Measurements from ENCODE around the gene CASZ1. TPM values are rescaled to one million over a fixed set of nuclear protein-coding genes. Genes with fewer than 3 reads are reported as not detected.

Gene CASZ1
- polyA plus RNA-seq, 4 donors = 13.5 to 23.0 (median 14.5) TPM

GRCh38 chr1:10825592-10825991, 29.1 kb upstream of the CASZ1 start:
- H3K4me3 ChIP-seq (ENCODE audit: low read depth in 1 of 3, low read length in 3 of 3) = no peak overlapping the region
- 75 to 86% (median 76%) methylated on average over 5 to 6 of the region's 6 CpGs for WGBS, 3 donors
- H3K9me3 ChIP-seq (ENCODE audit: control insufficient read depth in 2 of 2, insufficient read depth in 1 of 2, low read depth in 1 of 2, low read length in 1 of 2) = no peaks in the 10 kb centered on the region
- FAIRE-seq (no peak), DNase-seq (no peak)
- no peaks in the 10 kb centered on the region for H3K4me1 ChIP-seq (ENCODE audit: control insufficient read depth in 3 of 3, insufficient read depth in 2 of 3, low read depth in 1 of 3, low read length in 2 of 3)
- H3K27ac ChIP-seq (ENCODE audit: low read depth in 1 of 3, low read length in 2 of 3) = no peak overlapping the region
- H3K27me3 ChIP-seq (ENCODE audit: control insufficient read depth in 3 of 3, insufficient read depth in 3 of 3, low read length in 3 of 3) = peaks cover 0 to 27% (median 0%) of the 10 kb centered on the region in 3 donors
- no peaks in the 10 kb centered on the region for H3K36me3 ChIP-seq (ENCODE audit: control insufficient read depth in 3 of 3, insufficient read depth in 2 of 3, low read depth in 1 of 3, low read length in 3 of 3)

DNA sequence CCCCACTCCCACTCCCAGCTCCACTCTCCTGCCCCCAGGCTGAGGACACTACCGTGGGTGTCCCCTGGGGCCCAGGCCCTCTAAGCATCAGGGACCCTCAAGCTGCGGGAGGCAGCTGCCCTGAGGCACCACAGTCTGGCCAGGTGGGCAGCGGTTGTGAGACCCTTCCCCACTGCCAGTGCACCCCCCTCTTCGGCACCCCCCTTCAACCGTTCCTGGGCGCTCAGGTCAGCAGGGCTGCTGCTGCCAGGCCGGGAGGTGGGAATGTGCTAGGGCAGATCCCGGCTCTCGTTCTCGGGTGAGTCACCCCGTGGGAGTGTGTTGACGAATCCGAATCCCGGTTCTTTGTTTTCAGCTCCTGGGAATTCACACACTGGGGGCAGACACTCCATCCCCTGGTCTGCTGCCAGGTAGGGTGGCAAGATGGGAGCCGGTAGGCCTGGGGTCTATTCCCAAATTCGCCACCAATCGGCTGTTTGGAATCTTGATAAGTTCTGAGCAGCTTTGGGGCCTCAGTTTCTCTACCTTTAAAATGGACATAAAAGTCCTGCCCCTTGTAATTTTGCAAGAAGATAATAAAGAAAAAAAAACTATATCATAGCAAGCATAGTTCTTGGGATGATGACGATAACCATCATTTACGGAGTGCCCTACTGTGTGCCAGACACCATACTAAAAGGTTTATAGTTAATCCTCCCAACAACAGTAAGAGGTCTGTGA, 28.5 kb upstream of the CASZ1 start:
- no peak for FAIRE-seq
- 58 to 73% (median 61%) methylated on average over 19 of the region's 19 CpGs for WGBS, 3 donors
- no peak overlapping the region for H3K27ac ChIP-seq (ENCODE audit: low read depth in 1 of 3, low read length in 2 of 3)
- H3K9me3 ChIP-seq (ENCODE audit: control insufficient read depth in 2 of 2, insufficient read depth in 1 of 2, low read depth in 1 of 2, low read length in 1 of 2) = no peaks in the 10 kb centered on the region
- peaks cover 0 to 20% (median 0%) of the 10 kb centered on the region in 3 donors for H3K27me3 ChIP-seq (ENCODE audit: control insufficient read depth in 3 of 3, insufficient read depth in 3 of 3, low read length in 3 of 3)
- H3K4me3 ChIP-seq (ENCODE audit: low read depth in 1 of 3, low read length in 3 of 3) = no peak overlapping the region
- peaks cover 0 to 2% (median 0%) of the 10 kb centered on the region in 3 donors for H3K4me1 ChIP-seq (ENCODE audit: control insufficient read depth in 3 of 3, insufficient read depth in 2 of 3, low read depth in 1 of 3, low read length in 2 of 3)
- no peak for DNase-seq
- no peaks in the 10 kb centered on the region for H3K36me3 ChIP-seq (ENCODE audit: control insufficient read depth in 3 of 3, insufficient read depth in 2 of 3, low read depth in 1 of 3, low read length in 3 of 3)

DNA sequence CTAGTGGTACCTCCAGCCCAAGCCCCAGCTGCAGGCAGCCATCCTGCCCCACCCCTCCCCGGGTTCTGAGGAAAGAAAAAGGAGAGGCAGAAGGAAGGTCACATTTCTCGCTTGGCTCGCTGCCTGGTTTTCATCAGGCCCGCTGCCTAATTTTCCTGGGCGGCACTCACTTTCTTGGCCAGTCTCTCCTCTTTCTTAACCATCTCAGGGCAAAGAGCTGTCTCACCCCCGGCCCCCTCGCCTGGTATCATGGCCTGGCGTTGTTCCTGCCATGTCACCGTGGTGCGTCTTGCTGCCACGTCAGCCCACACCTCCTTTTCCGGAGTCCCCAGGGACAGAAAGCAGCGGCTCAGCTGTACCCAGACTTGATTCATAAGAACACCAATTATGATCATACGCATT, 26.6 kb upstream of the CASZ1 start:
- 20 to 69% (median 37%) methylated on average over 14 of the region's 14 CpGs for WGBS, 3 donors
- FAIRE-seq (no peak), DNase-seq (peak in 1 of 2 donors; percentile 52)
- H3K27me3 ChIP-seq (ENCODE audit: control insufficient read depth in 3 of 3, insufficient read depth in 3 of 3, low read length in 3 of 3) = peaks cover 0 to 8% (median 0%) of the 10 kb centered on the region in 3 donors
- no peak overlapping the region for H3K4me3 ChIP-seq (ENCODE audit: low read depth in 1 of 3, low read length in 3 of 3)
- no peaks in the 10 kb centered on the region for H3K9me3 ChIP-seq (ENCODE audit: control insufficient read depth in 2 of 2, insufficient read depth in 1 of 2, low read depth in 1 of 2, low read length in 1 of 2)
- peaks cover 0 to 2% (median 0%) of the 10 kb centered on the region in 3 donors for H3K4me1 ChIP-seq (ENCODE audit: control insufficient read depth in 3 of 3, insufficient read depth in 2 of 3, low read depth in 1 of 3, low read length in 2 of 3)
- no peak overlapping the region for H3K27ac ChIP-seq (ENCODE audit: low read depth in 1 of 3, low read length in 2 of 3)
- H3K36me3 ChIP-seq (ENCODE audit: control insufficient read depth in 3 of 3, insufficient read depth in 2 of 3, low read depth in 1 of 3, low read length in 3 of 3) = no peaks in the 10 kb centered on the region

DNA sequence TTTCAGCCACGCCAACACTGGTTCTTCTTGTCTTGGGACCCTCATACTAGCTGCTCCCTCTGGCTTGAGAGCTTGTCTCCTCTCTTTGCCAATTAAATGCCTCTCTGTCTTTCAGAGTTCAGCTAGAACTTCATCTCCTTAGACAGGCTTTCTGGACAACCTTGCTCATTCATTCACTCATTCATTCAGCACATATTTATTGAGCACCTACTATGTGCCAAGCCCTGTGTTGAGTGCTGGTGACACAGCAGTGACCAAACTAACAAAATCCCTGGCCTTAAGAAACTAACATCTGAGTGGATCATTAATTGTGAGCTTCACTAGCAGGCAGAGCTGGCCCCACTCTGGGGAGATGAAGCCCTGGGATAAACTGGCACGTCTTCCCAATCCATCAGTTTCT, 24.9 kb upstream of the CASZ1 start:
- H3K27me3 ChIP-seq (ENCODE audit: control insufficient read depth in 3 of 3, insufficient read depth in 3 of 3, low read length in 3 of 3) = peaks cover 0 to 3% (median 0%) of the 10 kb centered on the region in 3 donors
- H3K9me3 ChIP-seq (ENCODE audit: control insufficient read depth in 2 of 2, insufficient read depth in 1 of 2, low read depth in 1 of 2, low read length in 1 of 2) = no peaks in the 10 kb centered on the region
- no peak overlapping the region for H3K4me3 ChIP-seq (ENCODE audit: low read depth in 1 of 3, low read length in 3 of 3)
- FAIRE-seq (no peak), DNase-seq (no peak)
- peaks cover 0 to 8% (median 0%) of the 10 kb centered on the region in 3 donors for H3K4me1 ChIP-seq (ENCODE audit: control insufficient read depth in 3 of 3, insufficient read depth in 2 of 3, low read depth in 1 of 3, low read length in 2 of 3)
- 88 to 93% (median 91%) methylated on average over 2 of the region's 2 CpGs for WGBS, 3 donors
- H3K36me3 ChIP-seq (ENCODE audit: control insufficient read depth in 3 of 3, insufficient read depth in 2 of 3, low read depth in 1 of 3, low read length in 3 of 3) = no peaks in the 10 kb centered on the region
- H3K27ac ChIP-seq (ENCODE audit: low read depth in 1 of 3, low read length in 2 of 3) = no peak overlapping the region

DNA sequence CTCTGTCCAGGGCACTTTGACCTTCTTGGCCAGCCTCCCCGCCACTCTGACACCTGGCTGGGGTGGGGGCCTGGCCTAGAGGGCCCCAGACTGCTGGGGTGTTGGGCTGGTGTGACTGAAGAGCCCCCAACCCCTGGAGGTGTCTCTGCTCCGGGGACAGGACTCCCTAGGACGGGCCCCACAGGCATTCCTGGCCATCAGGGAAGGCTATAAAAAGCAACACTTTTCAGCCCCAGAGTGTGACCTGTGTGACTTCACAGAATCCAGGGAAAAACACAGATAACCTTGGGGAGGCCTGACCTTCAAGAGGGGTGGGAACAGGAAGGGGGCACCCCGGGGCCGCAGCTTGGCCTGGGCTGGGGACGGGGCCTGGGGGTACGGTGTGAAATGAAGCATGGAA, 24.0 kb upstream of the CASZ1 start:
- Histone ChIP-seq H3K27ac (ENCODE audit: low read depth in 1 of 3, low read length in 2 of 3) (peak overlapping the region in 1 of 3 donors; percentile 24), H3K36me3 (ENCODE audit: control insufficient read depth in 3 of 3, insufficient read depth in 2 of 3, low read depth in 1 of 3, low read length in 3 of 3) (no peaks in the 10 kb centered on the region), H3K4me3 (ENCODE audit: low read depth in 1 of 3, low read length in 3 of 3) (no peak overlapping the region), H3K4me1 (ENCODE audit: control insufficient read depth in 3 of 3, insufficient read depth in 2 of 3, low read depth in 1 of 3, low read length in 2 of 3) (peaks cover 0 to 12% (median 0%) of the 10 kb centered on the region in 3 donors), H3K27me3 (ENCODE audit: control insufficient read depth in 3 of 3, insufficient read depth in 3 of 3, low read length in 3 of 3) (peaks cover 0 to 3% (median 0%) of the 10 kb centered on the region in 3 donors), H3K9me3 (ENCODE audit: control insufficient read depth in 2 of 2, insufficient read depth in 1 of 2, low read depth in 1 of 2, low read length in 1 of 2) (no peaks in the 10 kb centered on the region)
- 56 to 74% (median 70%) methylated on average over 7 of the region's 7 CpGs for WGBS, 3 donors
- DNase-seq (no peak), FAIRE-seq (no peak)

DNA sequence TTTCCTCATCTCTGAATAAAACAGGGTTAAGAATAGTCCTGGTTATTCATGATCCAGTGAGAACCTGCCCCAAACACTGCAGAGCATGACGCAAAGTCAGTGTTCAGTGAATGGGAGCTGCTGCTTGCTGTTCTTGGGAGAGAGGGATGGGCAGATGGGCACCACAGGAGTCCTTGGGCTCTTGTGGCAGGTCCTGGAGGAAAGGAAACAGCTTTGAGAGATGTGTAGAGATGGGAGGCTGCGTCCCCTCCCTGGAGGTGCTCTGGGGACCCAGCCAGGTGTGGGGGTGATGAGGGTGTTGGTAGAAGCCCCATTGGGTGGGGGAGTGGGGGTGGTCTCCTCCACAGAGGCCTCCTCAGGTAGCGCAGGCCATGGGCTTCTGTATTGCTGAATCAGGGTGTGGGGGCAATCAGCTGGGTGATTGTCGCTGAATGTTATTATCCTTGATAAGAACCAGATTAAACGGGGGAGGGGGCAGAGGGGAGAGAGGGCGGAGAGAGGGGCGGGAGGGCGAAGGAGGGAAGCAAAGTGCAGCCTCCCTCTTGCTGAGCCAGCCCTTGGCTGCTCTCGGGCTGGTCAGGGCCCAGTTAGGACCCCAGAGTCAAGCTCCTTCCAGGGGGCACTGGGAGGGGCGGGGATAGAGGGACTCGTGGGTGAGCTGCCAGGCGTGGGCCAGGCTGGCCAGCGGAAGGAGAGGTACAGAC, 22.9 kb upstream of the CASZ1 start:
- Histone ChIP-seq H3K27me3 (ENCODE audit: control insufficient read depth in 3 of 3, insufficient read depth in 3 of 3, low read length in 3 of 3) (no peaks in the 10 kb centered on the region), H3K27ac (ENCODE audit: low read depth in 1 of 3, low read length in 2 of 3) (peak overlapping the region in 2 of 3 donors; percentile 85 to 90), H3K9me3 (ENCODE audit: control insufficient read depth in 2 of 2, insufficient read depth in 1 of 2, low read depth in 1 of 2, low read length in 1 of 2) (no peaks in the 10 kb centered on the region), H3K4me1 (ENCODE audit: control insufficient read depth in 3 of 3, insufficient read depth in 2 of 3, low read depth in 1 of 3, low read length in 2 of 3) (peaks cover 0 to 14% (median 3%) of the 10 kb centered on the region in 3 donors), H3K4me3 (ENCODE audit: low read depth in 1 of 3, low read length in 3 of 3) (no peak overlapping the region), H3K36me3 (ENCODE audit: control insufficient read depth in 3 of 3, insufficient read depth in 2 of 3, low read depth in 1 of 3, low read length in 3 of 3) (no peaks in the 10 kb centered on the region)
- 23 to 61% (median 45%) methylated on average over 10 to 13 of the region's 13 CpGs for WGBS, 3 donors
- FAIRE-seq (no peak), DNase-seq (peak in 1 of 2 donors; percentile 86)

DNA sequence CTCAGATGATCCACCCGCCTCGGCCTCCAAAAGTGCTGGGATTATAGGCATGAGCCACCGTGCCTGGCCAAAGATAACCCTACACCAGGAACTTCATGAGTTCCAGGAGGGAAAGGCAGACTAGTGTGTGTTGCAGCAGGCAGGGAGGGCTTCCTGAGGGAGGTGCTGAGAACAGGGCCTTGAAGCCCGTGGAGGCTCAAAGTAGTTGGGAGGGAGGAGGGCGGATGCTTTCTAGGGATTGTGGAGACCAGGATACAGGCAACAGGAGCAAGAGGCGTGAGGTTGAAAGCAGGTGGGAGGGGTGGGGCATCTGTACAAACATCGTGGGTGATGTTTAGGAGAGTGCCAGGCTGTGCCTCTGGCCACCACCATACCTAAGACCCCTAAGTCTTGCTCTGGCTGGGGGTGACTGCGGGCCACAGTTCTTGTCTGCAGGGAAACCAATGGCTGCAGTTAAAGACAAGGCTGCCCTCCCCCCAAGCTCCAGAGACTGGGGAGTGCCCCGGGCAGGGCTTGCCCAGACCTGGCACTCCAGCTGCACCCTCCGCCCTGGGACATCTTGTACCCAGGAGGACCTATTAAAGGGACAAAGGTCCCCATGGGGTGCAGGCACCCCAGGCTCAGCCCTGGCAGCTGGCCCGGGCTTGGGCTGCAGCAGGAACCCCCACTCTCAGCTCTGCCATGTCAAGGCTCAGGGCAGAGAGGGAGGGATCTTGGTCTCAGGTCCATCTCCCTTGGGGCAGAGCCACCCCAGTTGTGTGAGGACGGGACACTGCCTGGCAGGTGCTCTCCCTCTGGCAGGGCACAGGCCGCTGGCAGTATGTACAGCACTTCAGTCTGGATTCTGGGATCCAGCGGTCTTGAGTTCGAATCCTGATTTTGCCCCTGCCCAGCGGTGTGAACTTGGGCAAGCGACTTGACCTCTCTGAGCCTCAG, 22.1 kb upstream of the CASZ1 start:
- no peak for FAIRE-seq
- Histone ChIP-seq H3K36me3 (ENCODE audit: control insufficient read depth in 3 of 3, insufficient read depth in 2 of 3, low read depth in 1 of 3, low read length in 3 of 3) (no peaks in the 10 kb centered on the region), H3K27ac (ENCODE audit: low read depth in 1 of 3, low read length in 2 of 3) (peak overlapping the region in 2 of 3 donors; percentile 86 to 90), H3K4me3 (ENCODE audit: low read depth in 1 of 3, low read length in 3 of 3) (no peak overlapping the region), H3K4me1 (ENCODE audit: control insufficient read depth in 3 of 3, insufficient read depth in 2 of 3, low read depth in 1 of 3, low read length in 2 of 3) (peaks cover 0 to 14% (median 3%) of the 10 kb centered on the region in 3 donors), H3K9me3 (ENCODE audit: control insufficient read depth in 2 of 2, insufficient read depth in 1 of 2, low read depth in 1 of 2, low read length in 1 of 2) (no peaks in the 10 kb centered on the region), H3K27me3 (ENCODE audit: control insufficient read depth in 3 of 3, insufficient read depth in 3 of 3, low read length in 3 of 3) (peaks cover 0 to under 1% (median 0%) of the 10 kb centered on the region in 3 donors)
- 24 to 58% (median 35%) methylated on average over 17 of the region's 17 CpGs for WGBS, 3 donors
- DNase-seq = peak in 1 of 2 donors; percentile 99
